ENCODE data around the gene ATP6V0E1.
"Not testable (repeated sequence)": the region's sequence is repeated elsewhere in the genome, so short reads cannot be mapped to it uniquely, and the experiment has no call there.

The ATP6V0E1 gene

GRCh38 chr5:173035904-173036707 lies 52.5 kb downstream of the ATP6V0E1 start:
- DNase-seq (ENCODE audit: extremely low read depth, low read depth) = no peak
- TF ChIP-seq CTCF (IDR thresholded peaks at IDR 0.05; ENCODE audit: low read depth, low read length) = no peak

GRCh38 chr5:173039188-173039587 lies 55.6 kb downstream of the ATP6V0E1 start:
- TF ChIP-seq CTCF (IDR thresholded peaks at IDR 0.05; ENCODE audit: low read depth, low read length) = no peak

GRCh38 chr5:173039964-173040363 lies 56.4 kb downstream of the ATP6V0E1 start:
- TF ChIP-seq CTCF (IDR thresholded peaks at IDR 0.05; ENCODE audit: low read depth, low read length) = no peak
- no peak for DNase-seq (ENCODE audit: extremely low read depth, low read depth)

More at GRCh38 chr5:173039188-173039587, 55.6 kb downstream of the ATP6V0E1 start:
- DNase-seq (ENCODE audit: extremely low read depth, low read depth) = no peak

- no peak for DNase-seq (ENCODE audit: extremely low read depth, low read depth)
- no peak for TF ChIP-seq CTCF (IDR thresholded peaks at IDR 0.05; ENCODE audit: low read depth, low read length)
Measured at GRCh38 chr5:173041881-173042762, 58.6 kb downstream of the ATP6V0E1 start.

GRCh38 chr5:173042763-173043107 lies 59.2 kb downstream of the ATP6V0E1 start:
- no peak for DNase-seq (ENCODE audit: extremely low read depth, low read depth)
- TF ChIP-seq CTCF (IDR thresholded peaks at IDR 0.05; ENCODE audit: low read depth, low read length) = no peak

- no peak for TF ChIP-seq CTCF (IDR thresholded peaks at IDR 0.05; ENCODE audit: low read depth, low read length)
- no peak for DNase-seq (ENCODE audit: extremely low read depth, low read depth)
Measured at GRCh38 chr5:173045474-173045873, 61.9 kb downstream of the ATP6V0E1 start.

GRCh38 chr5:173047096-173047837 lies 63.7 kb downstream of the ATP6V0E1 start:
- not testable (repeated sequence) for DNase-seq (ENCODE audit: extremely low read depth, low read depth)
